SU-DHL-6 (cell line): ENCODE results near the gene OR4Q3.
"Not testable (repeated sequence)": the region's sequence is repeated elsewhere in the genome, so short reads cannot be mapped to it uniquely, and the experiment has no call there.

ENCODE experiments used
- H2AFZ ChIP-seq: fragments of 200-600 bp; sonication (generic); 2 replicates; pipeline ENCODE4 v1.6.1; 2014; ENCODE audit warnings: low read depth, mild to moderate bottlenecking, moderate library complexity, mixed read lengths, antibody characterized with exemption, low read length; ENCODE audit not compliant: severe bottlenecking
- H3F3A ChIP-seq: fragments of 200-600 bp; shearing (Covaris generic); 2 replicates; pipeline ENCODE4 v1.6.0; 2016; ENCODE audit warnings: antibody characterized with exemption, mild to moderate bottlenecking; ENCODE audit not compliant: insufficient read depth
- H3K27ac ChIP-seq: fragments of 200-600 bp; sonication (generic); 2 replicates; pipeline ENCODE4 v1.5.1; 2016; ENCODE audit warnings: low read depth, mild to moderate bottlenecking, low read length, moderate library complexity, mixed read lengths
- H3K27me3 ChIP-seq: fragments of 200-600 bp; sonication (generic), shearing (Covaris generic); 2 replicates; pipeline ENCODE4 v1.6.0; 2014; ENCODE audit warnings: mild to moderate bottlenecking, low read length
- H3K36me3 ChIP-seq: fragments of 200-600 bp; sonication (generic); 2 replicates; pipeline ENCODE4 v1.6.1; 2014; ENCODE audit warnings: mild to moderate bottlenecking, low read length, mixed read lengths
- H3K4me2 ChIP-seq: fragments of 300-600, 200-600 bp; shearing (Covaris generic), sonication (generic); 2 replicates; pipeline ENCODE4 v1.6.0; 2014; ENCODE audit warnings: low read length, low read depth, mild to moderate bottlenecking; ENCODE audit not compliant: poor library complexity, severe bottlenecking
- H3K4me3 ChIP-seq: fragments of 200-600 bp; sonication (generic); 2 replicates; pipeline ENCODE4 v1.5.1; 2014; ENCODE audit warnings: antibody characterized with exemption, low read length, mild to moderate bottlenecking, mixed read lengths; ENCODE audit not compliant: insufficient read depth, poor library complexity, severe bottlenecking
- H3K79me2 ChIP-seq: fragments of 200-600 bp; sonication (generic); 2 replicates; pipeline ENCODE4 v1.6.1; 2014; ENCODE audit warnings: mild to moderate bottlenecking, low read length, moderate library complexity; ENCODE audit not compliant: insufficient read depth
- H3K9ac ChIP-seq: fragments of 200-600 bp; sonication (generic); 2 replicates; pipeline ENCODE4 v1.7.0; 2014; ENCODE audit warnings: mild to moderate bottlenecking, low read length
- H3K9me2 ChIP-seq: fragments of 200-600 bp; sonication (generic); replicated peaks from 2 replicates; pipeline ENCODE4 v1.6.1; 2014; ENCODE audit warnings: low read length; ENCODE audit not compliant: insufficient read depth
- H3K9me3 ChIP-seq: fragments of 200-600 bp; sonication (generic); 2 replicates; pipeline ENCODE4 v1.6.1; 2014; ENCODE audit warnings: low read length, mixed read lengths; ENCODE audit not compliant: insufficient read depth
- H4K20me1 ChIP-seq: fragments of 200-600 bp; sonication (generic); 2 replicates; pipeline ENCODE4 v1.6.1; 2014; ENCODE audit warnings: low read depth, mild to moderate bottlenecking, antibody characterized with exemption, low read length, moderate library complexity, mixed read lengths
- CTCF ChIP-seq: fragments of 200-600 bp; sonication (generic); IDR thresholded peaks from one replicate; pipeline ENCODE4 v1.5.1; 2017; ENCODE audit warnings: antibody characterized with exemption, mild to moderate bottlenecking, low read length, moderate library complexity; ENCODE audit not compliant: insufficient read depth, poor library complexity, severe bottlenecking
- EZH2phosphoT487 ChIP-seq: fragments of 200-600 bp; sonication (generic), shearing (Covaris generic); conservative IDR thresholded peaks from 2 replicates; pipeline ENCODE4 v1.6.1; 2018; ENCODE audit warnings: mild to moderate bottlenecking, antibody characterized with exemption, low read length, moderate library complexity, mixed read lengths

OR4Q3 gene

GRCh38 chr14:19754172-19754571 is 10.8 kb downstream of the OR4Q3 start:
- H4K20me1 ChIP-seq: no peaks in the 10 kb centered on the region
- H3K9me3 ChIP-seq: no peaks in the 10 kb centered on the region
- H3K27me3 ChIP-seq: no peaks in the 10 kb centered on the region
- H3K4me3 ChIP-seq: no peak overlapping the region
- no peak overlapping the region for H3K4me2 ChIP-seq
- no peak overlapping the region for H2AFZ ChIP-seq
- TF ChIP-seq CTCF: no peak
- no peaks in the 10 kb centered on the region for H3K36me3 ChIP-seq
- no peaks in the 10 kb centered on the region for H3F3A ChIP-seq
- no peaks in the 10 kb centered on the region for H3K79me2 ChIP-seq
- no peak overlapping the region for H3K27ac ChIP-seq
- no peaks in the 10 kb centered on the region for H3K9me2 ChIP-seq
- no peak overlapping the region for H3K9ac ChIP-seq

- H3K27me3 ChIP-seq, H3F3A ChIP-seq, H3K9me3 ChIP-seq, H3K79me2 ChIP-seq, H2AFZ ChIP-seq, H3K9ac ChIP-seq, H3K9me2 ChIP-seq, H4K20me1 ChIP-seq, H3K4me2 ChIP-seq, H3K27ac ChIP-seq, H3K36me3 ChIP-seq, H3K4me3 ChIP-seq: not testable (repeated sequence)
Observed at GRCh38 chr14:19771491-19771890, 28.1 kb downstream of the OR4Q3 start.

GRCh38 chr14:19771895-19772430 is 28.6 kb downstream of the OR4Q3 start:
- H3K27ac ChIP-seq: no peak overlapping the region
- H3K9me3 ChIP-seq: 0 out of 2 replicates have a peak, but pooled peaks cover 3% of the 10 kb centered on the region
- H4K20me1 ChIP-seq: no peaks in the 10 kb centered on the region
- H3K9me2 ChIP-seq: no peaks in the 10 kb centered on the region
- TF ChIP-seq EZH2phosphoT487 (no peak), CTCF (no peak)
- no peaks in the 10 kb centered on the region for H3K27me3 ChIP-seq
- no peak overlapping the region for H3K4me3 ChIP-seq
- H3K36me3 ChIP-seq: no peaks in the 10 kb centered on the region
- no peaks in the 10 kb centered on the region for H3F3A ChIP-seq
- no peak overlapping the region for H3K9ac ChIP-seq
- H2AFZ ChIP-seq: no peak overlapping the region
- H3K79me2 ChIP-seq: no peaks in the 10 kb centered on the region
- H3K4me2 ChIP-seq: no peak overlapping the region

- H3K9ac ChIP-seq, H3F3A ChIP-seq, H3K4me2 ChIP-seq, H3K36me3 ChIP-seq, H3K9me2 ChIP-seq, H3K27ac ChIP-seq, H4K20me1 ChIP-seq, H2AFZ ChIP-seq, H3K9me3 ChIP-seq, H3K79me2 ChIP-seq, H3K4me3 ChIP-seq, H3K27me3 ChIP-seq: not testable (repeated sequence)
Observed at GRCh38 chr14:19772454-19772853, 29.1 kb downstream of the OR4Q3 start.

- H3K4me3 ChIP-seq, H2AFZ ChIP-seq, H3K79me2 ChIP-seq, H4K20me1 ChIP-seq, H3K9me2 ChIP-seq, H3K9ac ChIP-seq, H3K9me3 ChIP-seq, H3F3A ChIP-seq, H3K27ac ChIP-seq, H3K27me3 ChIP-seq, H3K36me3 ChIP-seq, H3K4me2 ChIP-seq: not testable (repeated sequence)
Observed at GRCh38 chr14:19773204-19773603, 29.8 kb downstream of the OR4Q3 start, which contains the start of gene OR4M1. Gene OR4M1 (plus strand): TSS chr14:19773504. CDS start chr14:19780323, 6,819 bp downstream.
